Endothelial cell (in vitro differentiated cells): ENCODE results near the gene ADAMTS16. TPM values are rescaled to one million over a fixed set of nuclear protein-coding genes. Genes with fewer than 3 reads are reported as not detected.

ENCODE experiments used
- DNase-seq: peaks from one replicate; pipeline ENCODE4 v3.0.0; 2021; ENCODE audit warnings: low spot score
- H3K27ac Mint-ChIP-seq: one replicate; pipeline ENCODE4 v1.8.0; 2021; ENCODE audit warnings: mixed read lengths, inconsistent platforms; ENCODE audit not compliant: unreplicated experiment
- H3K27me3 Mint-ChIP-seq: one replicate; pipeline ENCODE4 v1.8.0; 2021; ENCODE audit warnings: mild to moderate bottlenecking, moderate library complexity, mixed read lengths, inconsistent platforms; ENCODE audit not compliant: unreplicated experiment
- H3K36me3 Mint-ChIP-seq: one replicate; pipeline ENCODE4 v1.8.0; 2021; ENCODE audit warnings: mild to moderate bottlenecking, low read depth, mixed read lengths, inconsistent platforms; ENCODE audit not compliant: unreplicated experiment
- H3K4me1 Mint-ChIP-seq: one replicate; pipeline ENCODE4 v1.8.0; 2021; ENCODE audit warnings: mild to moderate bottlenecking, mixed read lengths, inconsistent platforms; ENCODE audit not compliant: unreplicated experiment
- H3K4me3 Mint-ChIP-seq: one replicate; pipeline ENCODE4 v1.8.0; 2021; ENCODE audit warnings: mild to moderate bottlenecking, mixed read lengths, inconsistent platforms; ENCODE audit not compliant: unreplicated experiment
- H3K9me3 Mint-ChIP-seq: one replicate; pipeline ENCODE4 v1.8.0; 2021; ENCODE audit warnings: mixed read lengths, inconsistent platforms; ENCODE audit not compliant: unreplicated experiment
- total RNA-seq: library from RNA; stranded (reverse); fragmentation: NEBNext Ultra II Directional; extraction: Animal tissue kit (Norgen Biotek cat#: 25700); gene quantifications from one replicate; pipeline ENCODE4 v1.2.1, GENCODE V29; 2021; ENCODE audit not compliant: unreplicated experiment
- TF ChIP-seq, protein P1 (sequence below): fragments of 200-600 bp; sonication (generic); IDR thresholded peaks from one replicate; pipeline ENCODE4 v1.5.0; 2021; ENCODE audit warnings: antibody characterized with exemption; ENCODE audit not compliant: unreplicated experiment

The ADAMTS16 gene
- total RNA-seq, 1 donor from 2014 or later, result 27.8 TPM

DNA sequence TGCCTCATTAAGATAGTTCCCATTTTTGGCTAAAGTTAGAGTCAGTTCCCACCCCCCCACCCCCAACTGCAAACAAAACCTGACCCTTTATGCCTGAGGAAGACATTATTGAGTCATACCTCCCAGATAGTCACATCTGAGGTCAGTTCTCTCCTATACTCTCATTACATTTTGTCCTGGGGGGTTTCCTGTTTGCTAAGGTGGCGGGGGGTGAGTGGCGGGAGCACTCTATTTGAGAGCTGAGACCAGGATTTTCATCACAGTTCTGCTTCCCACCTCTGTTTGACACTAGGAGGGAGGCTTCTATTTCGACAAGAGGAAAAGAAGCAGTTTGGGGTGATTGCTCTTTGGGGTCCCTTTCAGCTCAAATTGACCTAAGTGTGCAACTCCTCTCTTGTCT lies 222.9 kb downstream of the ADAMTS16 start:
- no peaks in the 10 kb centered on the region for H3K36me3 Mint-ChIP-seq
- no peak overlapping the region for H3K27ac Mint-ChIP-seq
- H3K4me3 Mint-ChIP-seq, result no peak overlapping the region
- H3K9me3 Mint-ChIP-seq, result no peaks in the 10 kb centered on the region
- H3K4me1 Mint-ChIP-seq, result no peaks in the 10 kb centered on the region
- no peak for DNase-seq
- TF ChIP-seq, protein P1, sequence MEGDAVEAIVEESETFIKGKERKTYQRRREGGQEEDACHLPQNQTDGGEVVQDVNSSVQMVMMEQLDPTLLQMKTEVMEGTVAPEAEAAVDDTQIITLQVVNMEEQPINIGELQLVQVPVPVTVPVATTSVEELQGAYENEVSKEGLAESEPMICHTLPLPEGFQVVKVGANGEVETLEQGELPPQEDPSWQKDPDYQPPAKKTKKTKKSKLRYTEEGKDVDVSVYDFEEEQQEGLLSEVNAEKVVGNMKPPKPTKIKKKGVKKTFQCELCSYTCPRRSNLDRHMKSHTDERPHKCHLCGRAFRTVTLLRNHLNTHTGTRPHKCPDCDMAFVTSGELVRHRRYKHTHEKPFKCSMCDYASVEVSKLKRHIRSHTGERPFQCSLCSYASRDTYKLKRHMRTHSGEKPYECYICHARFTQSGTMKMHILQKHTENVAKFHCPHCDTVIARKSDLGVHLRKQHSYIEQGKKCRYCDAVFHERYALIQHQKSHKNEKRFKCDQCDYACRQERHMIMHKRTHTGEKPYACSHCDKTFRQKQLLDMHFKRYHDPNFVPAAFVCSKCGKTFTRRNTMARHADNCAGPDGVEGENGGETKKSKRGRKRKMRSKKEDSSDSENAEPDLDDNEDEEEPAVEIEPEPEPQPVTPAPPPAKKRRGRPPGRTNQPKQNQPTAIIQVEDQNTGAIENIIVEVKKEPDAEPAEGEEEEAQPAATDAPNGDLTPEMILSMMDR, result no peak
- peaks cover 6% of the 10 kb centered on the region for H3K27me3 Mint-ChIP-seq

GRCh38 chr5:5364932-5365331 lies 224.8 kb downstream of the ADAMTS16 start:
- Mint-ChIP-seq H3K27me3 (peaks cover 4% of the 10 kb centered on the region), H3K36me3 (no peaks in the 10 kb centered on the region), H3K4me3 (no peak overlapping the region)

GRCh38 chr5:5367739-5368138 lies 227.6 kb downstream of the ADAMTS16 start:
- no peak overlapping the region for H3K27ac Mint-ChIP-seq
- no peak for DNase-seq
- no peaks in the 10 kb centered on the region for H3K4me1 Mint-ChIP-seq
- H3K4me3 Mint-ChIP-seq, result no peak overlapping the region
- no peaks in the 10 kb centered on the region for H3K36me3 Mint-ChIP-seq
- TF ChIP-seq, protein P1, result no peak
- H3K27me3 Mint-ChIP-seq, result peaks cover 4% of the 10 kb centered on the region
- H3K9me3 Mint-ChIP-seq, result no peaks in the 10 kb centered on the region

More at GRCh38 chr5:5364932-5365331, 224.8 kb downstream of the ADAMTS16 start:
- DNase-seq, result no peak
- TF ChIP-seq, protein P1, result no peak
- Mint-ChIP-seq H3K27ac (no peak overlapping the region), H3K4me1 (no peaks in the 10 kb centered on the region), H3K9me3 (no peaks in the 10 kb centered on the region)

- Mint-ChIP-seq H3K36me3 (no peaks in the 10 kb centered on the region), H3K27me3 (peaks cover 2% of the 10 kb centered on the region), H3K4me1 (peaks cover 2% of the 10 kb centered on the region), H3K9me3 (no peaks in the 10 kb centered on the region), H3K27ac (no peak overlapping the region), H3K4me3 (no peak overlapping the region)
- TF ChIP-seq, protein P1, result no peak
- no peak for DNase-seq
Observed at GRCh38 chr5:5369051-5369605, 229.0 kb downstream of the ADAMTS16 start.
